OCI-LY7 (cell line): ENCODE results near the gene AFDN.

Experiments used
- EZH2phosphoT487 ChIP-seq: fragments of 200-600 bp; sonication (generic); IDR thresholded peaks from 2 replicates; pipeline ENCODE4 v1.6.1; 2018; ENCODE audit warnings: low read depth, borderline replicate concordance, mild to moderate bottlenecking, mixed run types, antibody characterized with exemption, low read length, moderate library complexity, mixed read lengths
- TF ChIP-seq, protein P1 (sequence below): fragments of 200-600 bp; sonication (generic); conservative IDR thresholded peaks from 2 replicates; pipeline ENCODE4 v1.5.1; 2014; ENCODE audit warnings: mild to moderate bottlenecking, antibody characterized with exemption, low read length, moderate library complexity, mixed read lengths

DNA sequence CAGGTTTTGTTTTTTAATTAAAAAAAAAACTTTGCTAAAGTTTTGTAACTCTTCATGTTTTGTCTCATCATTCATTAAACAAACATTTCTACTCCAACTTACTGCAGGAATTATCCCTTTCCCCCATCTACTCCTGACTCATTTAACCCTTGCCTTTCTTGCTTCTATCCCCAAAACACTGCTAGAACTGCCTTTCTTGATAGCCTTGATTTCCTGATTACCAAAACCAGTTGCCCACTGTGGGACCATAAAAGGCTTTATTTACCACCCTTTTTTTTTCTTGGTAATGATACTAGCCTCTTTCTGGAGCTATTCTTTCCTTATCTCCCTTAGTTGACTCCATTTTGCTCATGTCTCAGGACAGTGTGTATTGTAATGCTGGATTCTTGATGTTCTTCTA, 15.3 kb downstream of the AFDN start:
- TF ChIP-seq, protein P1, sequence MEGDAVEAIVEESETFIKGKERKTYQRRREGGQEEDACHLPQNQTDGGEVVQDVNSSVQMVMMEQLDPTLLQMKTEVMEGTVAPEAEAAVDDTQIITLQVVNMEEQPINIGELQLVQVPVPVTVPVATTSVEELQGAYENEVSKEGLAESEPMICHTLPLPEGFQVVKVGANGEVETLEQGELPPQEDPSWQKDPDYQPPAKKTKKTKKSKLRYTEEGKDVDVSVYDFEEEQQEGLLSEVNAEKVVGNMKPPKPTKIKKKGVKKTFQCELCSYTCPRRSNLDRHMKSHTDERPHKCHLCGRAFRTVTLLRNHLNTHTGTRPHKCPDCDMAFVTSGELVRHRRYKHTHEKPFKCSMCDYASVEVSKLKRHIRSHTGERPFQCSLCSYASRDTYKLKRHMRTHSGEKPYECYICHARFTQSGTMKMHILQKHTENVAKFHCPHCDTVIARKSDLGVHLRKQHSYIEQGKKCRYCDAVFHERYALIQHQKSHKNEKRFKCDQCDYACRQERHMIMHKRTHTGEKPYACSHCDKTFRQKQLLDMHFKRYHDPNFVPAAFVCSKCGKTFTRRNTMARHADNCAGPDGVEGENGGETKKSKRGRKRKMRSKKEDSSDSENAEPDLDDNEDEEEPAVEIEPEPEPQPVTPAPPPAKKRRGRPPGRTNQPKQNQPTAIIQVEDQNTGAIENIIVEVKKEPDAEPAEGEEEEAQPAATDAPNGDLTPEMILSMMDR: no peak
- TF ChIP-seq EZH2phosphoT487: no peak
